OCI-LY3 (cell line): Measurements from ENCODE around the gene CLMP.

Source experiments
- H2AFZ ChIP-seq: fragments of 200-600, 300-600 bp; shearing (Covaris generic); 2 replicates; pipeline ENCODE4 v1.6.0; 2014; ENCODE audit warnings: antibody characterized with exemption, low read depth, low read length
- H3K27ac ChIP-seq: fragments of 200-600, 300-600 bp; sonication (generic); 2 replicates; pipeline ENCODE4 v1.5.1; 2014; ENCODE audit warnings: mild to moderate bottlenecking, low read length, moderate library complexity, mixed read lengths
- H3K27me3 ChIP-seq: fragments of 200-600, 300-600 bp; sonication (generic); 2 replicates; pipeline ENCODE4 v1.6.1; 2014; ENCODE audit warnings: low read depth, low read length, mixed read lengths
- H3K36me3 ChIP-seq: fragments of 200-600, 300-600 bp; sonication (generic); replicated peaks from 2 replicates; pipeline ENCODE3; 2014; ENCODE audit warnings: low read depth, low read length, mixed read lengths
- H3K4me1 ChIP-seq: fragments of 300-600, 200-600 bp; sonication (generic); 2 replicates; pipeline ENCODE4 v1.6.1; 2014; ENCODE audit warnings: low read length, mixed read lengths
- H3K4me2 ChIP-seq: fragments of 200-600, 300-600 bp; sonication (generic); 2 replicates; pipeline ENCODE4 v1.6.1; 2014; ENCODE audit warnings: low read length, mixed read lengths
- H3K4me3 ChIP-seq: fragments of 300-600, 200-600 bp; sonication (generic); 2 replicates; pipeline ENCODE4 v1.5.1; 2014; ENCODE audit warnings: antibody characterized with exemption, mild to moderate bottlenecking, low read length, moderate library complexity
- H3K79me2 ChIP-seq: fragments of 300-600, 200-600 bp; shearing (Covaris generic); 2 replicates; pipeline ENCODE4 v1.6.1; 2014; ENCODE audit warnings: mild to moderate bottlenecking, low read length, mixed read lengths
- H3K9ac ChIP-seq: fragments of 300-600, 200-600 bp; shearing (Covaris generic); 2 replicates; pipeline ENCODE4 v1.6.0; 2014; ENCODE audit warnings: mild to moderate bottlenecking, low read length, moderate library complexity
- H3K9me3 ChIP-seq: fragments of 200-600, 300-600 bp; shearing (Covaris generic); 2 replicates; pipeline ENCODE4 v1.6.1; 2014; ENCODE audit warnings: low read length, mixed read lengths; ENCODE audit not compliant: insufficient read depth
- H4K20me1 ChIP-seq: fragments of 200-600, 300-600 bp; sonication (generic); 2 replicates; pipeline ENCODE4 v1.6.1; 2016; ENCODE audit warnings: low read length, mixed read lengths; ENCODE audit not compliant: insufficient read depth
- CTCF ChIP-seq: fragments of 200-600, 300-600 bp; sonication (generic); IDR thresholded peaks from 2 replicates; pipeline ENCODE4 v1.5.1; 2014; ENCODE audit warnings: antibody characterized with exemption, low read length, low read depth
- EZH2phosphoT487 ChIP-seq: fragments of 200-600 bp; shearing (Covaris generic); IDR thresholded peaks from 2 replicates; pipeline ENCODE4 v1.6.1; 2018; ENCODE audit warnings: antibody characterized with exemption, mixed run types, low read depth

The CLMP gene

DNA sequence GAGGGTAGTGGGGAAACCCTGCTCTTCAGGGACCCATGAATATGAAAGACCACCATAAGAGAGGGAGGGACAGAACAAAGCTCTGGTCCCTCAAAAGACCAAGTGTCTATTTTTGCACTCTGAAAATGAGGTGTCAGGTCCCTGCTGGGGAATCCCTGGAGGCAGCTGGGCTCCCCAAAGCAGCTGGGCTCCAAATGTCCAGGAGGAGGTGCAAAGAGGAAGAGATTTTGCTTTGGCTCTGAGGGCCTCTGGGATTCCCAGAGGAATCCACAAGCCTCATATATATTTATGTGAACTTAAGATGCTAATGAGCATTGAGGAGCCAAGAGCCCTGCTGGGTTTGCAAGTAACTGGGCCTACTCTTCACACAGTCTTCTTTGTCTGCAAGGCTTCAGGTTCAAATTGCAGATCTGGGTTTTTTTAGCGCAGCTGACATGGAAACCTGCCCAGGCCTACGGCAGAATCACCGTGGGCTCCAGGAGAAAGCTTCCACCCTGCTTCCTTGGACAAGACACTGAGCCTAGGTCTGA is 26.0 kb downstream of the CLMP start:
- no peaks in the 10 kb centered on the region for H3K36me3 ChIP-seq
- H3K4me3 ChIP-seq, result no peak overlapping the region
- no peaks in the 10 kb centered on the region for H3K79me2 ChIP-seq
- no peak for TF ChIP-seq EZH2phosphoT487
- no peak overlapping the region for H3K4me2 ChIP-seq
- H3K27me3 ChIP-seq, result peaks cover 13% of the 10 kb centered on the region
- no peak overlapping the region for H3K27ac ChIP-seq
- H4K20me1 ChIP-seq, result no peaks in the 10 kb centered on the region
- H3K9me3 ChIP-seq, result no peaks in the 10 kb centered on the region
- H3K4me1 ChIP-seq, result no peaks in the 10 kb centered on the region
- H3K9ac ChIP-seq, result no peak overlapping the region
- H2AFZ ChIP-seq, result no peak overlapping the region

DNA sequence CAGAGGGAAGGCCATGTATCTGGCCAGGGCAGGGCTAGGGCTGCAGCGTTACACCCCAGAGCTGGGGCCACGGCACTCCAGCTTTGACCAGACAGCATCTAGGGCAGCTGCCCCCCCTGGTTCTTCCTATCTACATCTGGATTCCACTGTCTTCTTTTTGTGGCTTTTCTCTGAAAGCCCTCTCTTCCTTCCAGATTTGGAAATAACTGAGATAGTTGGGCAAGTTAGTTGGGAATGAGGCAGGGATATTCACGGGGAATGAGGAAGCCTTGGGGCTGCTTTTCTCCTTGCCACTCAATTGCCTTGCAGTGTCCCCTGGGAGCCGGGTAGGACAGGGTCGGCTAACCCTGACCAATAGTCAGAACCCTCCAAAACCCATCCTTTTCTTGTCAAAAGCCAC is 26.8 kb downstream of the CLMP start:
- Histone ChIP-seq H3K27ac (no peak overlapping the region), H3K36me3 (no peaks in the 10 kb centered on the region), H4K20me1 (no peaks in the 10 kb centered on the region), H3K9ac (no peak overlapping the region), H3K4me1 (no peaks in the 10 kb centered on the region), H3K4me2 (no peak overlapping the region), H3K79me2 (no peaks in the 10 kb centered on the region), H3K27me3 (peaks cover 13% of the 10 kb centered on the region), H3K4me3 (no peak overlapping the region), H2AFZ (no peak overlapping the region), H3K9me3 (no peaks in the 10 kb centered on the region)
- TF ChIP-seq CTCF, result no peak

GRCh38 chr11:123166071-123166559 is 28.9 kb downstream of the CLMP start:
- TF ChIP-seq CTCF (peak; percentile 68), EZH2phosphoT487 (no peak)
- H3K27me3 ChIP-seq, result peaks cover 13% of the 10 kb centered on the region
- H3K4me3 ChIP-seq, result no peak overlapping the region
- H3K4me2 ChIP-seq, result no peak overlapping the region
- no peaks in the 10 kb centered on the region for H3K79me2 ChIP-seq
- no peaks in the 10 kb centered on the region for H4K20me1 ChIP-seq
- H3K9ac ChIP-seq, result no peak overlapping the region
- H3K4me1 ChIP-seq, result no peaks in the 10 kb centered on the region
- H3K27ac ChIP-seq, result no peak overlapping the region
- H2AFZ ChIP-seq, result no peak overlapping the region
- no peaks in the 10 kb centered on the region for H3K9me3 ChIP-seq
- no peaks in the 10 kb centered on the region for H3K36me3 ChIP-seq

DNA sequence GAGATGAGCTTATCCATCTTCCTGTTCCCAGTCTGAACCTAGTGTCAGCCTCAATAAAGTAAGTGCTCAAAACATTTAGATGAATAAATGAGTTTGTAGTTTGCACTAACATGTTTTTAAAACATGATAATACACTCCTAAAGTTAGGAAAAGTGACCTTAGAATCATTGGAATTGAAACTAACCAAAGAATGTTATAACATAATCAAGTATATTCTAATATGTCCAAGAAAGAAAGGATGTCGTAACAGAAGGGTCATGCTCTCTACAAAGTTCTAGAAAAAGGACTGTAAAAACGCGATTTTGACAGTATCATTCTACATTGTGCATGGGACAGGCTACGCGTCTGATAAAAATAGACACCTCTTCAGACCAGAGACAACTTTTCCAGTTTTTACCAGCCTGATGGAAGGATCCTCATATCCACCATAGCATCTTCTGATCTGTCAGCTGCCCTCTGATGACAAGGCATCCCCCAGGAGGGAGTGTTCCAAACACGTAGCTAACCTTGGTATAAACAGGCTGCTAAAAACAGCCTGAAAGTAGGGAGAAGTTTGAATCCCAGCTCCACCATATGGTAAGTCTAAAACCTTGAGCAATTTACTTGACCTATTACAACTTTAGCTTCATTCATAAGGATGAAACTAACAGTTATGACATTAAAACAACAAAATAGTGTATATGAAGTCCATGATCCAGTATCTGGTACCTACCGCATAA is 30.2 kb downstream of the CLMP start:
- H3K4me2 ChIP-seq, result no peak overlapping the region
- H3K4me3 ChIP-seq, result no peak overlapping the region
- H3K4me1 ChIP-seq, result no peaks in the 10 kb centered on the region
- no peak overlapping the region for H3K27ac ChIP-seq
- peaks cover 13% of the 10 kb centered on the region for H3K27me3 ChIP-seq
- TF ChIP-seq EZH2phosphoT487 (no peak), CTCF (no peak)
- no peaks in the 10 kb centered on the region for H3K79me2 ChIP-seq
- H2AFZ ChIP-seq, result no peak overlapping the region
- no peaks in the 10 kb centered on the region for H4K20me1 ChIP-seq
- no peak overlapping the region for H3K9ac ChIP-seq
- H3K9me3 ChIP-seq, result no peaks in the 10 kb centered on the region
- no peaks in the 10 kb centered on the region for H3K36me3 ChIP-seq
